A549 (cell line): ENCODE results near the gene ARHGEF37. TPM values are rescaled to one million over a fixed set of nuclear protein-coding genes. Genes with fewer than 3 reads are reported as not detected.
"Not testable (repeated sequence)": the region's sequence is repeated elsewhere in the genome, so short reads cannot be mapped to it uniquely, and the experiment has no call there.

Experiments used
- ATAC-seq, 2 experiments: fragments of 200-7000 bp in 1 of 2; fragments of >200 bp in 1 of 2; cut with Nextera tagmentation in 1 of 2; cut with Tn5 transposase in 1 of 2; 3 replicates each; pipeline versions ENCODE4 v1.8.0 to v1.9.1; 2018 to 2020; ENCODE audit warnings: mild to moderate bottlenecking in 1 of 2, moderate library complexity in 1 of 2
- CTCF ChIA-PET: fragments of 300-600 bp; sonication (Branson Sonifier 250); formaldehyde crosslinking; extraction: SDS; loops from one replicate; lab custom pipeline; 2021; ENCODE audit warnings: antibody characterized with exemption, inconsistent platforms; lab: Yijun Ruan, JAX
- POLR2A ChIA-PET: fragments of 350-600 bp; formaldehyde crosslinking; extraction: SDS; loops from one replicate; lab custom pipeline; 2021; ENCODE audit warnings: antibody characterized with exemption, inconsistent platforms; lab: Yijun Ruan, JAX
- DNase-seq, 2 experiments: peaks; one replicate each; pipeline versions ENCODE4 v3.0.0 to v3.0.0-alpha.2; 2011 to 2016; ENCODE audit warnings: low read depth in 1 of 2, low spot score in 1 of 2
- FAIRE-seq: peaks from 2 replicates; lab custom pipeline; 2011; peaks lifted over from hg19 to GRCh38; lab: Jason Lieb, UNC
- H3K27ac ChIP-seq, 2 experiments: fragments of >200 bp; sonication (Bioruptor Twin); formaldehyde crosslinking; 3 replicates each; pipeline ENCODE4 v1.5.1; 2016 to 2017
- H3K4me1 ChIP-seq: fragments of >200 bp; sonication (Bioruptor Twin); formaldehyde crosslinking; 3 replicates; pipeline ENCODE4 v1.6.1; 2016
- H3K4me2 ChIP-seq: fragments of >200 bp; sonication (Bioruptor Twin); formaldehyde crosslinking; 3 replicates; pipeline ENCODE4 v1.6.1; 2016
- H3K4me3 ChIP-seq: fragments of >200 bp; sonication (Bioruptor Twin); formaldehyde crosslinking; 3 replicates; pipeline ENCODE4 v1.5.1; 2016
- H3K9me3 ChIP-seq: fragments of >200 bp; sonication (Bioruptor Twin); formaldehyde crosslinking; 3 replicates; pipeline ENCODE4 v1.6.1; 2016
- CBX2 ChIP-seq: fragments of 200-600 bp; sonication (generic); IDR thresholded peaks from 2 replicates; pipeline ENCODE4 v1.6.1; 2016; ENCODE audit warnings: low read depth, mild to moderate bottlenecking, borderline replicate concordance
- EP300 ChIP-seq, 2 experiments: fragments of >200 bp; sonication (Bioruptor Twin); formaldehyde crosslinking; IDR thresholded peaks; 2 replicates in 1 of 2; 3 replicates in 1 of 2; pipeline ENCODE4 v1.6.1; 2016 to 2017
- GATA3 ChIP-seq: IDR thresholded peaks from 2 replicates; pipeline ENCODE4 v1.6.1; 2012; ENCODE audit warnings: borderline replicate concordance
- HEYL ChIP-seq: fragments of 250-450 bp; sonication (Bioruptor Pico); IDR thresholded peaks from 2 replicates; pipeline ENCODE4 v1.8.0; 2021; ENCODE audit warnings: mild to moderate bottlenecking, moderate library complexity
- HOXB13 ChIP-seq: fragments of 250-450 bp; sonication (Bioruptor Pico); IDR thresholded peaks from 2 replicates; pipeline ENCODE4 v1.5.0; 2020; ENCODE audit warnings: low read depth, mild to moderate bottlenecking, moderate library complexity
- JUNB ChIP-seq: fragments of >200 bp; sonication (Bioruptor Twin); formaldehyde crosslinking; IDR thresholded peaks from 2 replicates; pipeline ENCODE4 v1.6.1; 2016
- KDM1A ChIP-seq: fragments of 200-600 bp; sonication (generic); IDR thresholded peaks from 2 replicates; pipeline ENCODE4 v1.6.1; 2016; ENCODE audit warnings: low read depth, mild to moderate bottlenecking
- MAFK ChIP-seq: fragments of 450-650 bp; IDR thresholded peaks from 2 replicates; pipeline ENCODE4 v1.6.1; 2014; ENCODE audit not compliant: partially characterized antibody
- MAZ ChIP-seq: fragments of 150-350 bp; IDR thresholded peaks from 2 replicates; pipeline ENCODE4 v1.6.1; 2014; ENCODE audit warnings: antibody characterized with exemption, low read depth, low read length, borderline replicate concordance
- PHF8 ChIP-seq: fragments of 200-600 bp; sonication (generic); IDR thresholded peaks from 2 replicates; pipeline ENCODE4 v1.6.1; 2016; ENCODE audit warnings: low read depth, mild to moderate bottlenecking, antibody characterized with exemption, moderate library complexity, borderline replicate concordance
- POLR2A ChIP-seq: IDR thresholded peaks from 2 replicates; pipeline ENCODE4 v1.6.1; 2012; ENCODE audit warnings: mild to moderate bottlenecking, low read length
- POLR2AphosphoS2 ChIP-seq: conservative IDR thresholded peaks from 2 replicates; pipeline ENCODE4 v1.6.1; 2012; ENCODE audit warnings: low read length, improper control_type of control experiment, inconsistent platforms
- RNF2 ChIP-seq: fragments of 200-600 bp; sonication (generic); IDR thresholded peaks from 2 replicates; pipeline ENCODE4 v1.6.1; 2016; ENCODE audit warnings: low read depth, mild to moderate bottlenecking, antibody characterized with exemption, moderate library complexity, borderline replicate concordance
- ZSCAN20 ChIP-seq: fragments of 250-450 bp; sonication (Bioruptor Pico); IDR thresholded peaks from 2 replicates; pipeline ENCODE4 v1.8.0; 2022; ENCODE audit warnings: mild to moderate bottlenecking, moderate library complexity
- WGBS: methylation state at CpG from one replicate; pipeline ENCODE4 v1.1.6; 2017; ENCODE audit errors: missing lambda C conversion rate; 5-methylcytosine and 5-hydroxymethylcytosine counted together
- polyA plus RNA-seq, 4 experiments: library from polyadenylated mRNA; depleted of rRNA in 3 of 4; stranded (reverse); fragments of >200 nt; fragmentation: RNase III in 1 of 4; extraction: RNeasy Plus Mini Kit Qiagen cat#74134 plus additional on column Dnase treatment in 1 of 4; gene quantifications; 2 replicates in 3 of 4; 3 replicates in 1 of 4; pipeline ENCODE4 v1.2.3, GENCODE V29; 2011 to 2017
- TF ChIP-seq, protein P1 (sequence below): fragments of 200-600 bp; sonication (generic); IDR thresholded peaks from 2 replicates; pipeline ENCODE4 v1.6.1; 2016; ENCODE audit warnings: antibody characterized with exemption, mild to moderate bottlenecking, moderate library complexity
- TF ChIP-seq, protein P2 (sequence below): fragments of >200 bp; sonication (Bioruptor Twin); formaldehyde crosslinking; IDR thresholded peaks from 3 replicates; pipeline ENCODE4 v1.6.1; 2016
- TF ChIP-seq, protein P3 (sequence below): fragments of >200 bp; sonication (Bioruptor Twin); formaldehyde crosslinking; IDR thresholded peaks from 3 replicates; pipeline ENCODE4 v1.5.1; 2016
- TF ChIP-seq, protein P4 (sequence below): fragments of 250-450 bp; sonication (Bioruptor Pico); IDR thresholded peaks from 2 replicates; pipeline ENCODE4 v1.5.0; 2020; ENCODE audit warnings: low read depth, mild to moderate bottlenecking, moderate library complexity

ARHGEF37 gene
- polyA plus RNA-seq, 2 of the 4 experiments (the other 2 are of a cell fraction): 1.2 to 1.5 TPM

DNA sequence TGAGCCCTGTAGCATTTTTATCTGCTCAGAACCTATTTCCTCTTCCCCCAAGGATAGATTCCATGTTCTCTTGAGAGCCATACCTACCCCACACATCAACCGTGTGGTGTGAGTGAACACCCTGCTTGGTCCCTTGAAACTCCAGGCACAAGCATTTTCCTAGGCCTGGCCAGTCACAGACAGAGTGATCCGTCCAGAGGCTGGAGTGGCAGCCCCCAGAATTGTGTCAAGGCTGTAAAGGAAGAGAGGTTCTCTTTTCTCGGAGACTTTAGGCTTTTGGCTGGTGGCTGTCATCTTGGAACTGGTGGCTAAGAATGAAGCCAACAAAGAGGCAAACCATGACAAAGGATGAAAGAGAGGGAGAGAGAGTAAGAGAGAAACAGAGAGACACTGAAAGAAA, 66.0 kb downstream of the ARHGEF37 start:
- 74% methylated on average over 3 of the region's 3 CpGs for WGBS
- no peak overlapping the region for H3K27ac ChIP-seq
- no peaks in the 10 kb centered on the region for H3K9me3 ChIP-seq
- DNase-seq: no peak
- CTCF ChIA-PET: interaction anchor here (1.8 to 15.6 kb wide), 4 partner anchors 11 to 183 kb away, joined by 5 to 579 read pairs (median 14); no protein-coding TSS in a partner anchor
- H3K4me1 ChIP-seq: no peaks in the 10 kb centered on the region
- H3K4me2 ChIP-seq: no peak overlapping the region
- ATAC-seq: peak in 1 of 2 experiments; percentile 32; a peak in 1 of 6 replicates
- H3K4me3 ChIP-seq: no peak overlapping the region
- FAIRE-seq: no peak
- TF ChIP-seq RNF2: no peak
- POLR2A ChIA-PET: no interaction called here

DNA sequence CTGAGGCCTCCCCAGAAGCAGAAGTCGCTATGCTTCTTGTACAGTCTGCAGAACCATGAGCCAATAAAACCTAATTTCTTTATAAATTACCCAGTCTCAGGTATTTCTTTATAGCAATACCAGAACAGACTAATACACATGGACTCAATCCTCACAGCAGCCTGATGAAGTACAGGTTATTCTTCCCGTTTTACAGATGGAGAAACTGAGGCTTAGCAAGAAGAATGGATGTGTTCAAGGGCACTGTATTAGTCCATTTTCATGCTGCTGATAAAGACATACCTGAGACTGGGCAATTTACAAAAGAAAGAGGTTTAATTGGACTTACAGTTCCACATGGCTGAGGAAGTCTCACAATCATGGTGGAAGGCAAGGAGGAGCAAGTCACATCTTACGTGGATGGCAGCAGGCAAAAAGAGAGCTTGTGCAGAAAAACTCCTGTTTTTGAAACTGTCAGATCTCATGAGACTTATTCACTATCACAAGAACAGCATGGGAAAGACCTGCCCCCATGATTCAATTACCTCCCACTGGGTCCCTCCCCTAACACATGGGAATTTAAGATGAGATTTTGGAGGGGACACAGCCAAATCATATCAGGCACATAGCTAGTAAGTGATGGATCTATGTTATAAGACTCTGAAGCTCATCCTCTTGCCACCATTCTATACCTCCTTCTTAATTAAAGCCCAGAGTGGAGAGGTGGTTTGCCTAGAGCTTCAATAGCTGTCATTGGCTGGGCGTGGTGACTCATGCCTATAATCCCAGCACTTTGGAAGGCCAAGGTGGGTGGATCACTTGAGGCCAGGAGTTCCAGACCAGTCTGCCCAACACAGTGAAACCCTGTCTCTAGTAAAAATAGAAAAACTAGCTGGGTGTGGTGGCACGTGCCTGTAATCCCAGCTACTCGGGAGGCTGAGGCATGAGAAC, 67.4 kb downstream of the ARHGEF37 start:
- H3K9me3 ChIP-seq, DNase-seq, H3K27ac ChIP-seq, H3K4me3 ChIP-seq, H3K4me1 ChIP-seq, POLR2A ChIA-PET, H3K4me2 ChIP-seq, FAIRE-seq, ATAC-seq: not testable (repeated sequence)
- CTCF ChIA-PET: interaction anchor here (0.8 to 1.2 kb wide), 4 partner anchors 12 to 204 kb away, joined by 3 to 4 read pairs (median 3); no protein-coding TSS in a partner anchor
- WGBS: 62% methylated on average over 6 of the region's 6 CpGs

DNA sequence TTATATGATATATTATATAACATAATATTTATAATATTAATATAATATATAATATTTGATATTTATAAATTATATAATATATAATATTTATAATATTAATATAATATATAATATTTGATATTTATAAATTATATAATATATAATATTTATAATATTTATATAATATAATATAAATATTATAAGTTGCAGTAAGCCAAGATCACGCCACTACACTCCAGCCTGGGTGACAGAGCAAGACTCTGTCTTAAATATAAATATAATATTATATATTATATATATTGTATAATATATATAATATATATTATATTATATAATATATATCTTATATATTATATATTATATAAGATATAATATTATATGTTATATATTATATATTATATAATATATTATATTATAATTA, 68.4 kb downstream of the ARHGEF37 start:
- H3K9me3 ChIP-seq, ATAC-seq, FAIRE-seq, H3K27ac ChIP-seq, H3K4me1 ChIP-seq, DNase-seq, POLR2A ChIA-PET, H3K4me2 ChIP-seq, H3K4me3 ChIP-seq: not testable (repeated sequence)
- CTCF ChIA-PET: interaction anchor here (0.9 to 1.2 kb wide), 2 partner anchors 13 to 178 kb away, joined by 3 to 4 read pairs; no protein-coding TSS in a partner anchor
- WGBS: 65% methylated on average over 1 of the region's 1 CpG

DNA sequence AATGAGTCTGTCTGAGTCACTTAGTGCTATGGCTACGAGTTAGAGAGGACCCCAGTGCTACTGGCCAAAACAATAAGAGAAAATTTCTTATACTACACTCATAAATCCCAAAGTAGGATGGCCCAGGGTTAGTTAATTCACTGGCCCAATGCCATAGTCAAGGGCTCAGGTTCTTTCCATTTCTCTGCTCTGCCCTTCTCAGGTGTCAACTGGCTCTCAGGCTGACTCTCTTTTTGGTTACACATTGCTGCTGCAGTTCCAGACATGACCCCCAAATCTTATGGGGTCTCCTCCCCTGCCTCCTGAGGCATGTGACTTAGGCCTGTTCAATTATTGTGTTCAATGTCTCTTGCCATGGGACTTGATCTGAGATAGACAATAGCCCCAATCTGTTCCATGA, 70.4 kb downstream of the ARHGEF37 start:
- ATAC-seq (no peak), DNase-seq (no peak), FAIRE-seq (no peak)
- no peaks in the 10 kb centered on the region for H3K9me3 ChIP-seq
- no peak overlapping the region for H3K4me3 ChIP-seq
- ChIA-PET POLR2A (no interaction called here), CTCF (interaction anchor here (0.7 to 2.0 kb wide), 8 partner anchors 9 to 186 kb away, joined by 3 to 10 read pairs (median 4); no protein-coding TSS in a partner anchor)
- H3K4me1 ChIP-seq: no peaks in the 10 kb centered on the region
- H3K27ac ChIP-seq: no peak overlapping the region
- 41% methylated on average over 1 of the region's 1 CpG for WGBS
- H3K4me2 ChIP-seq: no peak overlapping the region
- no peak for TF ChIP-seq JUNB
- no peak for TF ChIP-seq KDM1A
- TF ChIP-seq EP300 (IDR thresholded peaks at IDR 0.05): no peak
- no peak for TF ChIP-seq HEYL (CRISPR knock-in tag)
- TF ChIP-seq, protein P1, sequence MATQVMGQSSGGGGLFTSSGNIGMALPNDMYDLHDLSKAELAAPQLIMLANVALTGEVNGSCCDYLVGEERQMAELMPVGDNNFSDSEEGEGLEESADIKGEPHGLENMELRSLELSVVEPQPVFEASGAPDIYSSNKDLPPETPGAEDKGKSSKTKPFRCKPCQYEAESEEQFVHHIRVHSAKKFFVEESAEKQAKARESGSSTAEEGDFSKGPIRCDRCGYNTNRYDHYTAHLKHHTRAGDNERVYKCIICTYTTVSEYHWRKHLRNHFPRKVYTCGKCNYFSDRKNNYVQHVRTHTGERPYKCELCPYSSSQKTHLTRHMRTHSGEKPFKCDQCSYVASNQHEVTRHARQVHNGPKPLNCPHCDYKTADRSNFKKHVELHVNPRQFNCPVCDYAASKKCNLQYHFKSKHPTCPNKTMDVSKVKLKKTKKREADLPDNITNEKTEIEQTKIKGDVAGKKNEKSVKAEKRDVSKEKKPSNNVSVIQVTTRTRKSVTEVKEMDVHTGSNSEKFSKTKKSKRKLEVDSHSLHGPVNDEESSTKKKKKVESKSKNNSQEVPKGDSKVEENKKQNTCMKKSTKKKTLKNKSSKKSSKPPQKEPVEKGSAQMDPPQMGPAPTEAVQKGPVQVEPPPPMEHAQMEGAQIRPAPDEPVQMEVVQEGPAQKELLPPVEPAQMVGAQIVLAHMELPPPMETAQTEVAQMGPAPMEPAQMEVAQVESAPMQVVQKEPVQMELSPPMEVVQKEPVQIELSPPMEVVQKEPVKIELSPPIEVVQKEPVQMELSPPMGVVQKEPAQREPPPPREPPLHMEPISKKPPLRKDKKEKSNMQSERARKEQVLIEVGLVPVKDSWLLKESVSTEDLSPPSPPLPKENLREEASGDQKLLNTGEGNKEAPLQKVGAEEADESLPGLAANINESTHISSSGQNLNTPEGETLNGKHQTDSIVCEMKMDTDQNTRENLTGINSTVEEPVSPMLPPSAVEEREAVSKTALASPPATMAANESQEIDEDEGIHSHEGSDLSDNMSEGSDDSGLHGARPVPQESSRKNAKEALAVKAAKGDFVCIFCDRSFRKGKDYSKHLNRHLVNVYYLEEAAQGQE: no peak
- TF ChIP-seq PHF8: no peak
- TF ChIP-seq, protein P2, sequence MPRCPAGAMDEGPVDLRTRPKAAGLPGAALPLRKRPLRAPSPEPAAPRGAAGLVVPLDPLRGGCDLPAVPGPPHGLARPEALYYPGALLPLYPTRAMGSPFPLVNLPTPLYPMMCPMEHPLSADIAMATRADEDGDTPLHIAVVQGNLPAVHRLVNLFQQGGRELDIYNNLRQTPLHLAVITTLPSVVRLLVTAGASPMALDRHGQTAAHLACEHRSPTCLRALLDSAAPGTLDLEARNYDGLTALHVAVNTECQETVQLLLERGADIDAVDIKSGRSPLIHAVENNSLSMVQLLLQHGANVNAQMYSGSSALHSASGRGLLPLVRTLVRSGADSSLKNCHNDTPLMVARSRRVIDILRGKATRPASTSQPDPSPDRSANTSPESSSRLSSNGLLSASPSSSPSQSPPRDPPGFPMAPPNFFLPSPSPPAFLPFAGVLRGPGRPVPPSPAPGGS: no peak
- no peak for TF ChIP-seq ZSCAN20 (CRISPR knock-in tag)
- no peak for TF ChIP-seq HOXB13
- TF ChIP-seq MAZ: no peak
- TF ChIP-seq, protein P3, sequence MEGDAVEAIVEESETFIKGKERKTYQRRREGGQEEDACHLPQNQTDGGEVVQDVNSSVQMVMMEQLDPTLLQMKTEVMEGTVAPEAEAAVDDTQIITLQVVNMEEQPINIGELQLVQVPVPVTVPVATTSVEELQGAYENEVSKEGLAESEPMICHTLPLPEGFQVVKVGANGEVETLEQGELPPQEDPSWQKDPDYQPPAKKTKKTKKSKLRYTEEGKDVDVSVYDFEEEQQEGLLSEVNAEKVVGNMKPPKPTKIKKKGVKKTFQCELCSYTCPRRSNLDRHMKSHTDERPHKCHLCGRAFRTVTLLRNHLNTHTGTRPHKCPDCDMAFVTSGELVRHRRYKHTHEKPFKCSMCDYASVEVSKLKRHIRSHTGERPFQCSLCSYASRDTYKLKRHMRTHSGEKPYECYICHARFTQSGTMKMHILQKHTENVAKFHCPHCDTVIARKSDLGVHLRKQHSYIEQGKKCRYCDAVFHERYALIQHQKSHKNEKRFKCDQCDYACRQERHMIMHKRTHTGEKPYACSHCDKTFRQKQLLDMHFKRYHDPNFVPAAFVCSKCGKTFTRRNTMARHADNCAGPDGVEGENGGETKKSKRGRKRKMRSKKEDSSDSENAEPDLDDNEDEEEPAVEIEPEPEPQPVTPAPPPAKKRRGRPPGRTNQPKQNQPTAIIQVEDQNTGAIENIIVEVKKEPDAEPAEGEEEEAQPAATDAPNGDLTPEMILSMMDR: no peak
- no peak for TF ChIP-seq CBX2
- TF ChIP-seq POLR2A: no peak
- no peak for TF ChIP-seq RNF2
- no peak for TF ChIP-seq GATA3
- no peak for TF ChIP-seq MAFK
- TF ChIP-seq, protein P4, sequence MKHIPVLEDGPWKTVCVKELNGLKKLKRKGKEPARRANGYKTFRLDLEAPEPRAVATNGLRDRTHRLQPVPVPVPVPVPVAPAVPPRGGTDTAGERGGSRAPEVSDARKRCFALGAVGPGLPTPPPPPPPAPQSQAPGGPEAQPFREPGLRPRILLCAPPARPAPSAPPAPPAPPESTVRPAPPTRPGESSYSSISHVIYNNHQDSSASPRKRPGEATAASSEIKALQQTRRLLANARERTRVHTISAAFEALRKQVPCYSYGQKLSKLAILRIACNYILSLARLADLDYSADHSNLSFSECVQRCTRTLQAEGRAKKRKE (CRISPR knock-in tag): no peak
- no peak for TF ChIP-seq POLR2AphosphoS2
